ENCODE data around the gene XPR1. TPM values are rescaled to one million over a fixed set of nuclear protein-coding genes. Genes with fewer than 3 reads are reported as not detected.

Gene XPR1
- total and polyA plus RNA-seq, 10 of the 15 experiments (the other 5 are each of a cell fraction or from before 2014, with no cell fraction given) = 1.1 to 33.9 (median 11.3) TPM

DNA sequence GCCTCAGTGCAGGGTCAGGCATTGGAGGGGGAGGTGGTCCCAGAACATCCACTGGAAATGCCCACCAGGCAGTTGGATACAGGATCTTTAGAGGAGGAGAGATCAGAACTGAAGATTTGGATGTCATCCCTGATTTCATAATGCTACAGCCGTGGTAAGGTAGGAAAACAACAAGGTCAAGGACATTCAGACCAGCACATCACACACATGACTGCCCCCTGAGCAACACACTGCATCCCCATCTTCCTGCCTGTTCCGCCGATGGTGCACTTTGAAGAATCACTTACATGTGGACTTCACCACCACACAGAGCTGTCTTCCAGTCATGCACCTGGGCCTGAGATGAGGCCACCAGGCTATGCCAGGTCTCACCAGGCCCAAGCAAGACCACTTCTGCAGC, 297.6 kb downstream of the XPR1 start:
- H3K4me2 ChIP-seq (ENCODE audit: control insufficient read depth, insufficient read depth) = no peak overlapping the region
- no peak for ATAC-seq
- peaks cover 4% of the 10 kb centered on the region; the same call in 1 of the 2 replicates for H3K4me1 ChIP-seq (ENCODE audit: control insufficient read depth, insufficient read depth, low read length)
- ChIA-PET RAD21 (ENCODE audit: unreplicated experiment) (no interaction called here), CTCF (no interaction called here), POLR2A (interaction anchor here (0.6 kb wide), 1 partner anchor 1052 kb away, joined by 4 read pairs; no protein-coding TSS in a partner anchor), SMC1A (ENCODE audit: uncharacterized antibody, unreplicated experiment) (interaction anchor here (2.2 kb wide), 1 partner anchor 236 kb away, joined by 6 read pairs; no protein-coding TSS in a partner anchor)
- in situ Hi-C loops (cut with MboI) = no loop called here
- no peaks in the 10 kb centered on the region for H3K79me2 ChIP-seq (ENCODE audit: control insufficient read depth, insufficient read depth, low read length)
- H4K20me1 ChIP-seq (ENCODE audit: control insufficient read depth, insufficient read depth) = no peaks in the 10 kb centered on the region
- no TSS peak for BruUV-seq (replicated peaks)
- no peaks in the 10 kb centered on the region for H3K36me3 ChIP-seq (ENCODE audit: control insufficient read depth in 2 of 2, insufficient read depth in 2 of 2, low read length in 1 of 2)
- H3K27ac ChIP-seq (ENCODE audit: control insufficient read depth, insufficient read depth) = no peak overlapping the region
- 67% methylated on average over 3 of the region's 3 CpGs for WGBS (ENCODE audit: insufficient coverage, insufficient replicate concordance, low lambda C conversion rate, missing lambda C conversion rate)
- no peaks in the 10 kb centered on the region for H3K27me3 ChIP-seq (replicated peaks in 1 of 2; ENCODE audit: control insufficient read depth in 2 of 2, insufficient read depth in 2 of 2, low read length in 1 of 2)
- no peak overlapping the region for H3K9ac ChIP-seq (ENCODE audit: control insufficient read depth, insufficient read depth, low read length)
- no peak overlapping the region for H3K4me3 ChIP-seq
- H2AFZ ChIP-seq (ENCODE audit: control insufficient read depth, low read depth, low read length) = no peak overlapping the region
- intact Hi-C loops (cut with micrococcal nuclease; ENCODE audit: unreplicated experiment) = no loop called here
- no peak for FAIRE-seq
- DNase-seq (ENCODE audit: low read depth, low spot score) = no peak
- no peaks in the 10 kb centered on the region for H3K9me3 ChIP-seq (replicated peaks; ENCODE audit: control insufficient read depth, insufficient read depth, low read length)
- TF ChIP-seq EZH2 (IDR thresholded peaks at IDR 0.05; ENCODE audit: borderline replicate concordance, control insufficient read depth, low read depth, low read length) = no peak
- TF ChIP-seq SP1 (IDR thresholded peaks at IDR 0.05; ENCODE audit: low read depth, low read length) = no peak
- TF ChIP-seq, protein P1, sequence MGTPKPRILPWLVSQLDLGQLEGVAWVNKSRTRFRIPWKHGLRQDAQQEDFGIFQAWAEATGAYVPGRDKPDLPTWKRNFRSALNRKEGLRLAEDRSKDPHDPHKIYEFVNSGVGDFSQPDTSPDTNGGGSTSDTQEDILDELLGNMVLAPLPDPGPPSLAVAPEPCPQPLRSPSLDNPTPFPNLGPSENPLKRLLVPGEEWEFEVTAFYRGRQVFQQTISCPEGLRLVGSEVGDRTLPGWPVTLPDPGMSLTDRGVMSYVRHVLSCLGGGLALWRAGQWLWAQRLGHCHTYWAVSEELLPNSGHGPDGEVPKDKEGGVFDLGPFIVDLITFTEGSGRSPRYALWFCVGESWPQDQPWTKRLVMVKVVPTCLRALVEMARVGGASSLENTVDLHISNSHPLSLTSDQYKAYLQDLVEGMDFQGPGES (IDR thresholded peaks at IDR 0.05) = no peak
- no peak for TF ChIP-seq EP300 (IDR thresholded peaks at IDR 0.05; ENCODE audit: borderline replicate concordance in 1 of 2, control insufficient read depth in 1 of 2, low read depth in 2 of 2, low read length in 2 of 2)
- TF ChIP-seq TCF3 (IDR thresholded peaks at IDR 0.05; ENCODE audit: borderline replicate concordance, insufficient read depth, low read depth, low read length) = no peak
- TF ChIP-seq, protein P2, sequence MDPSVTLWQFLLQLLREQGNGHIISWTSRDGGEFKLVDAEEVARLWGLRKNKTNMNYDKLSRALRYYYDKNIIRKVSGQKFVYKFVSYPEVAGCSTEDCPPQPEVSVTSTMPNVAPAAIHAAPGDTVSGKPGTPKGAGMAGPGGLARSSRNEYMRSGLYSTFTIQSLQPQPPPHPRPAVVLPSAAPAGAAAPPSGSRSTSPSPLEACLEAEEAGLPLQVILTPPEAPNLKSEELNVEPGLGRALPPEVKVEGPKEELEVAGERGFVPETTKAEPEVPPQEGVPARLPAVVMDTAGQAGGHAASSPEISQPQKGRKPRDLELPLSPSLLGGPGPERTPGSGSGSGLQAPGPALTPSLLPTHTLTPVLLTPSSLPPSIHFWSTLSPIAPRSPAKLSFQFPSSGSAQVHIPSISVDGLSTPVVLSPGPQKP (IDR thresholded peaks at IDR 0.05; ENCODE audit: low read depth, low read length) = no peak
- TF ChIP-seq ETV6 (conservative IDR thresholded peaks at IDR 0.05 in 1 of 2, IDR thresholded peaks at IDR 0.05 in 1 of 2; ENCODE audit: borderline replicate concordance in 1 of 2, low read depth in 1 of 2) = no peak
- no peak for TF ChIP-seq RB1 (IDR thresholded peaks at IDR 0.05; ENCODE audit: borderline replicate concordance)
- TF ChIP-seq, protein P3, sequence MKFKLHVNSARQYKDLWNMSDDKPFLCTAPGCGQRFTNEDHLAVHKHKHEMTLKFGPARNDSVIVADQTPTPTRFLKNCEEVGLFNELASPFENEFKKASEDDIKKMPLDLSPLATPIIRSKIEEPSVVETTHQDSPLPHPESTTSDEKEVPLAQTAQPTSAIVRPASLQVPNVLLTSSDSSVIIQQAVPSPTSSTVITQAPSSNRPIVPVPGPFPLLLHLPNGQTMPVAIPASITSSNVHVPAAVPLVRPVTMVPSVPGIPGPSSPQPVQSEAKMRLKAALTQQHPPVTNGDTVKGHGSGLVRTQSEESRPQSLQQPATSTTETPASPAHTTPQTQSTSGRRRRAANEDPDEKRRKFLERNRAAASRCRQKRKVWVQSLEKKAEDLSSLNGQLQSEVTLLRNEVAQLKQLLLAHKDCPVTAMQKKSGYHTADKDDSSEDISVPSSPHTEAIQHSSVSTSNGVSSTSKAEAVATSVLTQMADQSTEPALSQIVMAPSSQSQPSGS (IDR thresholded peaks at IDR 0.05; ENCODE audit: low read length) = no peak
- TF ChIP-seq, protein P4, sequence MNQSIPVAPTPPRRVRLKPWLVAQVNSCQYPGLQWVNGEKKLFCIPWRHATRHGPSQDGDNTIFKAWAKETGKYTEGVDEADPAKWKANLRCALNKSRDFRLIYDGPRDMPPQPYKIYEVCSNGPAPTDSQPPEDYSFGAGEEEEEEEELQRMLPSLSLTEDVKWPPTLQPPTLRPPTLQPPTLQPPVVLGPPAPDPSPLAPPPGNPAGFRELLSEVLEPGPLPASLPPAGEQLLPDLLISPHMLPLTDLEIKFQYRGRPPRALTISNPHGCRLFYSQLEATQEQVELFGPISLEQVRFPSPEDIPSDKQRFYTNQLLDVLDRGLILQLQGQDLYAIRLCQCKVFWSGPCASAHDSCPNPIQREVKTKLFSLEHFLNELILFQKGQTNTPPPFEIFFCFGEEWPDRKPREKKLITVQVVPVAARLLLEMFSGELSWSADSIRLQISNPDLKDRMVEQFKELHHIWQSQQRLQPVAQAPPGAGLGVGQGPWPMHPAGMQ (IDR thresholded peaks at IDR 0.05; ENCODE audit: borderline replicate concordance) = no peak
- no peak for TF ChIP-seq NFXL1 (IDR thresholded peaks at IDR 0.05; ENCODE audit: borderline replicate concordance)
- TF ChIP-seq NFYB (IDR thresholded peaks at IDR 0.05; ENCODE audit: insufficient read depth, low read depth, low read length) = no peak
- TF ChIP-seq, protein P5, sequence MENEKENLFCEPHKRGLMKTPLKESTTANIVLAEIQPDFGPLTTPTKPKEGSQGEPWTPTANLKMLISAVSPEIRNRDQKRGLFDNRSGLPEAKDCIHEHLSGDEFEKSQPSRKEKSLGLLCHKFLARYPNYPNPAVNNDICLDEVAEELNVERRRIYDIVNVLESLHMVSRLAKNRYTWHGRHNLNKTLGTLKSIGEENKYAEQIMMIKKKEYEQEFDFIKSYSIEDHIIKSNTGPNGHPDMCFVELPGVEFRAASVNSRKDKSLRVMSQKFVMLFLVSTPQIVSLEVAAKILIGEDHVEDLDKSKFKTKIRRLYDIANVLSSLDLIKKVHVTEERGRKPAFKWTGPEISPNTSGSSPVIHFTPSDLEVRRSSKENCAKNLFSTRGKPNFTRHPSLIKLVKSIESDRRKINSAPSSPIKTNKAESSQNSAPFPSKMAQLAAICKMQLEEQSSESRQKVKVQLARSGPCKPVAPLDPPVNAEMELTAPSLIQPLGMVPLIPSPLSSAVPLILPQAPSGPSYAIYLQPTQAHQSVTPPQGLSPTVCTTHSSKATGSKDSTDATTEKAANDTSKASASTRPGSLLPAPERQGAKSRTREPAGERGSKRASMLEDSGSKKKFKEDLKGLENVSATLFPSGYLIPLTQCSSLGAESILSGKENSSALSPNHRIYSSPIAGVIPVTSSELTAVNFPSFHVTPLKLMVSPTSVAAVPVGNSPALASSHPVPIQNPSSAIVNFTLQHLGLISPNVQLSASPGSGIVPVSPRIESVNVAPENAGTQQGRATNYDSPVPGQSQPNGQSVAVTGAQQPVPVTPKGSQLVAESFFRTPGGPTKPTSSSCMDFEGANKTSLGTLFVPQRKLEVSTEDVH (IDR thresholded peaks at IDR 0.05; ENCODE audit: low read depth, partially characterized antibody) = no peak
- TF ChIP-seq SIX5 (IDR thresholded peaks at IDR 0.05; ENCODE audit: low read depth, low read length, severe bottlenecking) = no peak
- no peak for TF ChIP-seq MEF2B (IDR thresholded peaks at IDR 0.05; ENCODE audit: partially characterized antibody, poor library complexity, severe bottlenecking)
- TF ChIP-seq POLR2A (IDR thresholded peaks at IDR 0.05; ENCODE audit: low read depth, low read length) = no peak
